Gastroesophageal sphincter (tissue), 4 donors: ENCODE results near the gene CEP55. TPM values are rescaled to one million over a fixed set of nuclear protein-coding genes. Genes with fewer than 3 reads are reported as not detected.
A peak's percentile ranks its signal among the peaks of the same experiment; 100 is the strongest.

Source experiments
- ATAC-seq: fragments of 150-250 bp; one replicate; pipeline ENCODE4 v1.9.1; 2016; ENCODE audit warnings: mild to moderate bottlenecking, moderate library complexity
- H3K27ac ChIP-seq, 4 donors: fragments of 200-600 bp; sonication (generic) in 3 of 4; 1 replicate in 3 of 4; 2 replicates in 1 of 4; pipeline ENCODE4 v1.5.1; 2016 to 2019
- H3K27me3 ChIP-seq: fragments of 200-600 bp; sonication (generic); one replicate; pipeline ENCODE4 v1.5.1; 2019
- H3K36me3 ChIP-seq, 2 donors: fragments of 200-600 bp; sonication (generic); one replicate each; pipeline ENCODE4 v1.5.1; 2019; ENCODE audit warnings: control low read depth in 1 of 2
- H3K4me1 ChIP-seq, 3 donors: fragments of 200-600 bp; sonication (generic); 1 replicate in 2 of 3; 2 replicates in 1 of 3; pipeline ENCODE4 v1.5.1; 2016 to 2019; ENCODE audit warnings: control low read depth in 2 of 3
- H3K4me3 ChIP-seq, 2 donors: fragments of 200-600 bp; sonication (generic); one replicate each; pipeline ENCODE4 v1.5.1; 2019; ENCODE audit warnings: mild to moderate bottlenecking in 1 of 2, moderate library complexity in 1 of 2
- H3K9me3 ChIP-seq, 3 donors: fragments of 200-600 bp; sonication (generic); one replicate each; pipeline ENCODE4 v1.5.1; 2017 to 2019; ENCODE audit warnings: control low read depth in 2 of 3
- CTCF ChIP-seq, 4 experiments: fragments of 200-600 bp in 2 of 4; fragments of 450-650 bp in 2 of 4; sonication (generic) in 1 of 4; IDR thresholded peaks; one replicate each; pipeline ENCODE4 v1.5.1; 2017 to 2019; ENCODE audit warnings: antibody characterized with exemption in 4 of 4, mild to moderate bottlenecking in 2 of 4, moderate library complexity in 2 of 4
- EP300 ChIP-seq: sonication (generic); formaldehyde crosslinking; IDR thresholded peaks from one replicate; pipeline ENCODE4 v1.6.1; 2017; ENCODE audit warnings: antibody characterized with exemption, mild to moderate bottlenecking
- POLR2A ChIP-seq, 2 donors: fragments of 450-650 bp; IDR thresholded peaks; one replicate each; pipeline ENCODE4 v1.6.1; 2017; ENCODE audit warnings: antibody characterized with exemption in 2 of 2, mild to moderate bottlenecking in 2 of 2, moderate library complexity in 1 of 2
- POLR2AphosphoS5 ChIP-seq: sonication (generic); formaldehyde crosslinking; IDR thresholded peaks from one replicate; pipeline ENCODE4 v1.6.1; 2017; ENCODE audit warnings: antibody characterized with exemption
- WGBS, 2 donors: methylation state at CpG; one replicate each; pipeline ENCODE4 v1.1.5; 2018; ENCODE audit warnings: low coverage in 1 of 2; 5-methylcytosine and 5-hydroxymethylcytosine counted together
- total RNA-seq, 4 donors: library from RNA; depleted of rRNA; stranded (reverse); fragments of >200 nt; gene quantifications; one replicate each; pipeline ENCODE4 v1.1.0, GENCODE V29; 2016

Gene CEP55
- total RNA-seq, 4 donors from 2014 or later: 0.13 to 3.6 (median 0.35) TPM; not detected in 1

- Histone ChIP-seq H3K27ac (no peak overlapping the region), H3K4me3 (no peak overlapping the region), H3K4me1 (no peaks in the 10 kb centered on the region), H3K36me3 (no peaks in the 10 kb centered on the region), H3K9me3 (no peaks in the 10 kb centered on the region), H3K27me3 (peaks cover 5% of the 10 kb centered on the region)
- WGBS, 2 donors: 95 to 100% methylated on average over 1 to 3 of the region's 3 CpGs
- TF ChIP-seq POLR2A (IDR thresholded peaks at IDR 0.05) (no peak), EP300 (no peak), CTCF (IDR thresholded peaks at IDR 0.05) (no peak), POLR2AphosphoS5 (no peak)
- no peak for ATAC-seq
These were observed 56.4 kb downstream of the CEP55 start for GRCh38 chr10:93552780-93553179.

GRCh38 chr10:93553482-93554315 lies 57.3 kb downstream of the CEP55 start:
- no peak for TF ChIP-seq EP300
- TF ChIP-seq CTCF (IDR thresholded peaks at IDR 0.05): no peak
- WGBS, 2 donors: 76 to 89% methylated on average over 4 to 7 of the region's 8 CpGs

GRCh38 chr10:93554316-93554663 lies 57.9 kb downstream of the CEP55 start:
- Histone ChIP-seq H3K4me3 (no peak overlapping the region), H3K4me1 (no peaks in the 10 kb centered on the region), H3K27ac (no peak overlapping the region), H3K27me3 (peaks cover 7% of the 10 kb centered on the region), H3K9me3 (peaks cover 0 to 3% (median 0%) of the 10 kb centered on the region in 3 donors), H3K36me3 (no peaks in the 10 kb centered on the region)
- ATAC-seq: no peak
- no CpG with 5 or more reads among the region's 1 CpG for WGBS, 2 donors
- TF ChIP-seq CTCF (IDR thresholded peaks at IDR 0.05) (no peak), POLR2AphosphoS5 (no peak), EP300 (no peak)

More at GRCh38 chr10:93553482-93554315, 57.3 kb downstream of the CEP55 start:
- H3K9me3 ChIP-seq: no peaks in the 10 kb centered on the region
- H3K4me3 ChIP-seq: no peak overlapping the region
- H3K4me1 ChIP-seq: no peaks in the 10 kb centered on the region
- no peak for ATAC-seq
- no peaks in the 10 kb centered on the region for H3K36me3 ChIP-seq
- no peak overlapping the region for H3K27ac ChIP-seq
- peaks cover 5% of the 10 kb centered on the region for H3K27me3 ChIP-seq

GRCh38 chr10:93554760-93555432 lies 58.5 kb downstream of the CEP55 start:
- no peak overlapping the region for H3K4me3 ChIP-seq
- peaks cover 11% of the 10 kb centered on the region for H3K27me3 ChIP-seq
- H3K36me3 ChIP-seq: no peaks in the 10 kb centered on the region
- TF ChIP-seq CTCF (IDR thresholded peaks at IDR 0.05) (peak in 3 of 4 experiments; percentile 27 to 55 (median 35)), POLR2AphosphoS5 (no peak), POLR2A (IDR thresholded peaks at IDR 0.05) (no peak)
- H3K27ac ChIP-seq: no peak overlapping the region
- ATAC-seq: peak; percentile 77
- peaks cover 0 to 9% (median 0%) of the 10 kb centered on the region in 3 donors for H3K9me3 ChIP-seq
- WGBS, 2 donors: 17 to 80% methylated on average over 1 of the region's 14 CpGs
- no peaks in the 10 kb centered on the region for H3K4me1 ChIP-seq

- 93 to 100% methylated on average over 1 to 4 of the region's 9 CpGs for WGBS, 2 donors
- ATAC-seq: no peak
- Histone ChIP-seq H3K9me3 (peaks cover 0 to 11% (median 0%) of the 10 kb centered on the region in 3 donors), H3K4me3 (no peak overlapping the region), H3K36me3 (no peaks in the 10 kb centered on the region), H3K4me1 (no peaks in the 10 kb centered on the region), H3K27ac (no peak overlapping the region), H3K27me3 (peaks cover 17% of the 10 kb centered on the region)
- TF ChIP-seq EP300 (no peak), POLR2A (IDR thresholded peaks at IDR 0.05) (no peak), POLR2AphosphoS5 (no peak), CTCF (IDR thresholded peaks at IDR 0.05) (no peak)
These were observed 63.1 kb downstream of the CEP55 start for GRCh38 chr10:93559490-93559889.
